Dermis microvascular lymphatic vessel endothelial cell (primary cell): ENCODE data around the gene AGXT. TPM values are rescaled to one million over a fixed set of nuclear protein-coding genes. Genes with fewer than 3 reads are reported as not detected.

Source experiments
- DNase-seq, 2 donors: peaks; one replicate each; pipeline versions ENCODE4 v3.0.0 to v3.0.0-alpha.2; 2010; ENCODE audit warnings: low read depth in 2 of 2
- total RNA-seq: library from RNA; depleted of rRNA; stranded (reverse); fragments of >200 nt; gene quantifications from 2 replicates; pipeline ENCODE4 v1.2.1, GENCODE V29; 2014

AGXT gene
- total RNA-seq, 1 donor from 2014 or later = not detected

DNA sequence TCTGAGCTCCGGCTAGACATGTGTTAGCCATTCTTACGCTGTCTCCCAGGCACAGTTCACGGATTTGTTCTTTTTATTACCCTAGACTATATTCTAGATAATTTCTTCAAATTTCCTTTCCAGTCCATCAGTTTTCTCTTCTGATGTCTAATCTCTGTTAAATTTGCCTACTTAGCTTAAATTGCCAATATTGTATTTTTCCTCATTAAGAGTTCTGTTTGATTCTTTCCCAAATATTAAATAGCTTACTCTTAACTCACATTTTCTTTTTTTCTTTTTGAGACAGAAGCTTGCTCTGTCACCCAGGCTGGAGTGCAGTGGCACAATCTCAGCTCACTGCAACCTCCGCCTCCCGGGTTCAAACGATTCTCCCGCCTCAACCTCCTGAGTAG is 58.8 kb downstream of the AGXT start:
- DNase-seq = no peak

DNA sequence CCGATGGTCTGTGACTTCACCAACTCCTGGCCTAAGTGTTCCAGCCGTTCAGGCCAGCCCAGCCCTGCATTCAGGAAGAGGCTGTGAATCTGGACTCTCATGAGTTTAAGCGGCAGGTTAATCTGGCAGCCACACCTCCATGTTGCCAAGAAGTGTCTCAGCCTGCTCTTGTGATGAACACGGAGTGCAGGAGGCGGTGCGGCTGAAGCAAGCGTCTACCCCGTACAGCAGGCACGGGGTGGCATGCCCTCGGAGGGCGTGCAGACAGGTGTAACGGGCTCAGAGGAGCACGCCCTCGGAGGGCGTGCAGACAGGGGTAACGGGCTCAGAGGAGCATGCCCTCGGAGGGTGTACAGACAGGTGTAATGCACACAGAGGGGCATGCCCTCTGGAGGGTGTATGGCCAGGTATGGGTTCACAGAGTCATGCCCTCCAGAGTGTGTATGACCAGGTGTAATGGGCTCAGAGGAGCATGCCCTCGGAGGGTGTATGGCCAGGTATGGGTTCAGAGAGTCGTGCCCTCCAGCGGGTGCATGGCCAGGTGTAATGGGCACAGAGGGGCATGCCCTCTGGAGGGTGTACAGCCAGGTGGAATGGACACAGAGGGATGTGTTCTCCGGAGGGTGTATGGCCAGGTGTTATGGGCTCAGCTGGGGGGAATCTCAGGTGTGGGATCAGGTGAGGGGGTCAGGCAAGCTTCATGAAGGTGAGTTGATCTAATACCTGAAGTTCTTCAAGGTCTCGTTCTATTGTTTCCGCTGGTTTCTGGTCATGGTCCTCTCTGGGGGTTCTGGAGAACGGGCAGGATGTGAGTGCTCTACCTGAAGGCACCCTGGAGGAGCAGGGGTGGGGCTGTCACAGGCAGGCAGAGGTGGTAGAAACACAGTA is 60.1 kb downstream of the AGXT start:
- DNase-seq = no peak

DNA sequence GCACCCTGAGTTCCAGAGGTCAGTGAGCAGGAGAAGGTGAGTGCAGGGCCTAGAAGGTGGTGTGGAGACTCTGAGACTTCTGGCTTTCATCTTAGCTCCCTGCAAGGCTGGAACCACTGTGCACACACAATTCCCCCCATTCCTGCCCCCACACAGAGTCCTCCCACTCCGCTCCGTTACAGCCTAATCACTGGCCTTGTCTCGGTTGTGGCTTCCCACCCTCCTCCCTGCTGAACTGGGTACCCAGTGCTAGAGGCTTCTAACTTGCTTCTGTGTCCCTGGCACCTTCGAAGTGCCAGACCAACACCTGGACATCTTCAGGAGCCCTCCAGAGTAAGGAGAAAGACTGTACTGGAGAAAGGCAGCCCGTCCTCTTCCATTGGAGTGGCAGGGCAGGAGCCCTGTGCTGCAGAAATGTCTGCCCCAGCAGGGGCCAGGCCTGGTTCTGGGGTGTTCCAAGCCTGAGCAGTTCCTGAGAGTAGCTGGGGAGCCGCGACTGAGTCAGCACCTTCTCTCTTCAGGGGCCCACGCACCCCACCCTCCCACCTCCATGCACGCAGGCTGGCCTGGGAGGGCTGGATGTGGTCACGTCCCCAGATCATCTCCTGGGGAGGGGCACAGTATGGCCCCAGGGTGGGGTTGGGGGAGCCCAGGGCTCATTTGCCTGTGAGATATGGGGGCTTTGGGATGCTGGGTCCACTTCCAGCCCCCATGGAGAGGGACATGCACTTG is 60.9 kb downstream of the AGXT start:
- DNase-seq = no peak

Other genes with a start within 250 kb of the AGXT start
- gene GPR35, start 243.3 kb upstream of the AGXT start, total RNA-seq = 0.13 TPM in 2 replicates
- gene AQP12B, start 185.9 kb upstream of the AGXT start, total RNA-seq = not detected in 2 replicates
- not detected in 2 replicates for gene AQP12A, start 177.0 kb upstream of the AGXT start, total RNA-seq
- under 0.01 TPM in 2 replicates for gene KIF1A, start 48.6 kb upstream of the AGXT start, total RNA-seq
- gene MAB21L4, start 27.3 kb downstream of the AGXT start, total RNA-seq = not detected in 2 replicates
- gene CROCC2, start 37.5 kb downstream of the AGXT start, total RNA-seq = not detected in 2 replicates
- 8.6 and 25.3 TPM in 2 replicates for gene SNED1, start 129.8 kb downstream of the AGXT start, total RNA-seq
- gene MTERF4, start 233.5 kb downstream of the AGXT start, total RNA-seq = 28.2 and 33.1 TPM in 2 replicates